NCI-H524 treated with DMSO at 0.1 percent for 48 hours (cell line): ENCODE data around the gene RTP1.
A peak's percentile ranks its signal among the peaks of the same experiment; 100 is the strongest.
"Not testable (repeated sequence)": the region's sequence is repeated elsewhere in the genome, so short reads cannot be mapped to it uniquely, and the experiment has no call there.

Source experiments
- DNase-seq: peaks from one replicate; lab custom pipeline; 2025; lab: John Stamatoyannopoulos, UW

The RTP1 gene, protein sequence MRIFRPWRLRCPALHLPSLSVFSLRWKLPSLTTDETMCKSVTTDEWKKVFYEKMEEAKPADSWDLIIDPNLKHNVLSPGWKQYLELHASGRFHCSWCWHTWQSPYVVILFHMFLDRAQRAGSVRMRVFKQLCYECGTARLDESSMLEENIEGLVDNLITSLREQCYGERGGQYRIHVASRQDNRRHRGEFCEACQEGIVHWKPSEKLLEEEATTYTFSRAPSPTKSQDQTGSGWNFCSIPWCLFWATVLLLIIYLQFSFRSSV

DNA sequence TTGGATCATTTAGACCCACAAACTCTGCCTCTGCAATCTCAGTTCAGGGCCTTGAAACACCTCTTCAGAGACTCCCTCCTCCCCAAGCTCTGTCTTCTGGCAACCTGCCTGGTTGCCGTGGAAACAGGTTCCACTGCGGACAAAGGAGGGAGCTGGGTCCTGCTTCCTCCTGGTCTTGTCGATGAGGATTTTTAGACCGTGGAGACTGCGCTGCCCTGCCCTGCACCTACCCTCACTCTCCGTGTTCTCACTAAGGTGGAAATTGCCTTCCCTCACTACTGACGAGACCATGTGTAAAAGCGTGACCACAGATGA, at the start of gene RTP1:
TSS of gene RTP1 (plus strand) at position 152 of the 315 bp plus-strand sequence. CDS start at position 182, 30 bp downstream.
- DNase-seq = no peak

DNA sequence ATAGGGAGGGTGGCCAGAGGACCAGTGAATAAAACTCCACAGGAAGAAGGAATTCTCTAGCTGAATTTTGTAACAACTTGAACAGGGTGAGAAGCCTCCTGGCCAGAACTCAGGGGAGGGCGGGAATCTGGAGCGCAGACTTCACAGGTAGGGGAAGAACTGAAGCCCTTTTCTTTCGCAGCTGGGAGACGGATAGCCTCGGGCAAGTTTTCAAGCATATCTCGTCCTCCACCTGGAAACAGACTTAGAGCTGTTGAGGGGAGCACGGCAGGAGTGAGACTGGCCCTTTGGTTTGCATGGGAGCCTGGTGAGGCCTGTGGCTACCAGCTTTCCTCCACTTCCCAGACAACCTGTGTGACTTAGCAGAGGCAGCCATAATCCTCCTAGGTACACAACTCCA, 47.1 kb upstream of the RTP1 start:
- no peak for DNase-seq

DNA sequence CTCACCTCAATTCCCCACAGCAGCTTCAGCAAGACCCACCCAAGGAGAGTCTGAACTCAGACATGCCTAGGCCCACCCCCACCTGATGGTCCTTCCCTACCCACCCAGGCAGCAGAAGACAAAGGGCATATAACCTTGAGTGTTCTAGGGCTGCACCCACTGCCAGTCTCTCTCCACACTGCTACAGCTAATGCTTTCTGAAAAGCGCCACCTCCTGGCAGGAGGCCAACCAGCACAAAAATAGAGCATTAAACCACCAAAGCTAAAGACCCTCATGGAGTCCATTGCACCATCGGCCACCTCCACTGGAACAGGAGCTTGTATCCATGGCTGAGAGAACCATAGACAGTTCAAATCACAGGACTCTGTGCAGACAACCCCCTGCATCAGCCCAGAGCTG, 46.7 kb upstream of the RTP1 start:
- no peak for DNase-seq

DNA sequence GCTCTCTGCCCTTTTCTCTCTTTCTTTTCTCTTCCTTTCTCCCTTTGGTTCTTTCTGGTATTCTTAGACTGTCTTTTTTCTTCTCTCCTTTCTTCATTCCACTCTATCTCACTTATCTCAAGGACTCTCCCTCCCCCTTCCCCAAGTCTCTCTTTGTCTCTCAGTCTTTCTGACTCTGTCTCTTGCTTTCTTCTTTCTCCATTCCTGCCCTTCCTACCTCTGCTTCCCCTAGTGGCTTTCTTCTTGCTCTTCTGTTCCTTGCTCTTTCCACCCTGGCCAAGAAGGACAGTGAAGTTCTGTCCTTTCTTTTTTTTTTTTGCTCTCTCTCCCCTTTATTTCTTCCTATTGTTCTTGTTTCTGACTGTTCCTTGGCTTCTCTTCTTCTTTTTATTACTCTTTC, 35.7 kb upstream of the RTP1 start:
- DNase-seq = no peak

DNA sequence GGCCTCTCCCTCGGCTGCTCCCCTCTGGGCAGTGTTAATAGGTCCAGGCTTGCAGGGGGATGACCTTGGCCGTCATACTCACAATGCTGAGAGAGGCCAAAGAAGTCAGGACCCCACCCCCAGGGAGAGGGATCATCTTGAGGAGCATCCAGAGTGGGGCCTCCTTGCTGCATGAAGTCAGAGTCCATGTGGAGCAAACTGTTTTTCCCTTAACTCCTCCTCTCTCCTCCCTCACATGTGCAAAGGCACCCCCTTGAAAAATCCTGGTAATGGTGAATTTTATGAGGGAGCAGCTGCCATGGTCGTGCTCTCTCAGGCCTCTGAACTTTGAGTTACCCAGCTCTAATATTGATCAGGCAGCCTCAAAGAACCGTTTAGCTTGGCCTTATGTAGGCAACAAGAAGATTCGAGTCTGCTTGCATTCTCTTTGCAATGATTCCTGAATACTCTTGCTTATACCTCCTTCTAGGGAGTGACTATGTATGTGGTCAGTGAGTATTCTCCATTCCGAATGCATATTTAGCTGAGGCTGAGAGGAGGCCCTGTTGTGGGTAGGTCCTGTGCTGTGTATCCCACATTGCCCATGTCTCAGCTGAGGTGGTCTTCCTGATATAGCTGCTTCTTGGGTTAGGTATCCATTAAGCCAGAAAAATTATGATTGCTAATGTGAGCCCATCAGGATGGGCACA, 34.9 kb upstream of the RTP1 start:
- DNase-seq = no peak

DNA sequence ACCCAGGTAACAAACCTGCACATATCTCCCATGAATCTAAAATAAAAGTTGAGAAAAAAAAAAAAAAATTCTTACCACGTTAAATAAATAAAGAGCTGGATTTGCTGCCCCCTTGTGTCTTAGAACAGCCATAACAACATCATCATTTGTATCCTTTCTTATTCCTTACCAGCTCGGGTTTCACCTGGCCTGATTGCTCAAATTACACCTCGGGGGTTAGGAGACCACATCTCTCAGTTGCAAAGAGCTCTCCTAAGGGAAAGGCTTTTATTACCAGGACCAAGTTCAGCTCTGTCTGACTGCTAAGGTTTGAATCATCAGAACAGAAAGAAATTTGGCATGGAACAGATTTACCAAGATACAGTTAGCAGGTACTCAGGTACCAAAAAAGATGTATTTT, 32.1 kb upstream of the RTP1 start:
- peak; percentile 54 for DNase-seq

DNA sequence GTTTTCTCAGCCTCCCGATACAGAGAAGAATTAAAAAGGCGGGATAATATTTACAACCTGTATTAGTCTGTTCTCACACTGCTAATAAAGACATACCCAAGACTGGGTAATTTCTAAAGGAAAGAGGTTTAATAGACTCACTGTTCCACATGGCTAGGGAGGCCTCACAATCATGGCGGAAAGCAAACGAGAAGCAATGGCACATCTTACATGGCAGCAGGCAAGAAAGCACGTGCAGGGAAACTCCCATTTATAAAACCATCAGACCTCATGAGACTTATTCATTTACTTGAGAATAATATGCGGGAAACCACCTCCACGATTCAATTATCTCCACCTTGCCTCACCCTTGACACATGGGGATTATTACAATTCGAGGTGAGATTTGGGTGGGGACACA, 30.5 kb upstream of the RTP1 start:
- no peak for DNase-seq

DNA sequence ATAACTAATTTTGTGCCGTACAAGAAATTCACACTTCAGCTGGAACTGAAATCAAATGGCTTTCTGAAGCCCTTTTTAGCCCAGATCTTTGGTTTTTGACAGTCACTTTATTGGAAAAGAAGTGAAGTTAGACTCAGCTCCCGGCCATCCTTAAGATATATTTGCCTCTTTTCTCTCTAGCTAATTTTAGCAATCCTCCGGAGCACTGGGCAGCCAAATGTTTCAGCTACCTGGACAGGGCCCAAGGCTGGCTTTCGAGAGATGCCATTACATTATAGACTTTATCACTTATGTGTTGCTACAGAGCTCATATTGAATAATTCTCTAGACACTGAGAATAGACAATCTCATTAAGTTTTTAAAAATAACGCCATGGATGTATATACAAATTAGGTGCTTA, 29.5 kb upstream of the RTP1 start:
- DNase-seq = no peak

DNA sequence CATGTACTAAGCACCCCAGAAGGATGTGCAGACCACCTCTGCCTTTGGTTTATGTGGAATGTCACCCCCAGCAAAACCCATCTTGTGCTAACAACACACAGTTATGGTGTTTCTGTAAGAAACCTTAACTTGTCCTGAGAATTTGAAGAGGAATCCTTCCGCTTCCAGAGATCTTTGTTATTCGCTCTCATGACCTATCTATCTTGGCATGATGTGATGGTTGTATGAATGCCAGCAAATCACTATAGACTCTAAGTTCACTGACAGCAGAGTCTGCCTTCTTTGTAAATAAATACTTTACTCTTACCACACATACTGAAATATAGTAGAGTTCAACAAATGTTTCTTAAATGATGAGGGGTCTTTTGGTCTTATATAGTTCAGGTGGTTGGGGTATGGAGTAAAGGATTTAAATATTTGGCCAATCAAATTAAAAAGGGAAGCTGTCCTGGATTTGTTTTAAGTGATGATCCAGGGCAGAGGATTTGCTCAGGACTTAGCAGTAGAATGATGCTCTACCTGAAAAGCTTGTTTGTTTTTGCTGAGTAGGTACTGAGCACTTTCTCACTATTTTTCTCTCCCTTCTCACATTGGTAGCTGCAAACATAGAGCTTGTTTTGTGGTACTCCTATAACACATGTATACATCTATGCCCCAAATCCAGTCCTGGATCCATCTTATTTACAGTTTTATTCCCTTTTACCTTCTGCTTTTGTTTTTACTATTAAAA, 27.9 kb upstream of the RTP1 start:
- DNase-seq = no peak

DNA sequence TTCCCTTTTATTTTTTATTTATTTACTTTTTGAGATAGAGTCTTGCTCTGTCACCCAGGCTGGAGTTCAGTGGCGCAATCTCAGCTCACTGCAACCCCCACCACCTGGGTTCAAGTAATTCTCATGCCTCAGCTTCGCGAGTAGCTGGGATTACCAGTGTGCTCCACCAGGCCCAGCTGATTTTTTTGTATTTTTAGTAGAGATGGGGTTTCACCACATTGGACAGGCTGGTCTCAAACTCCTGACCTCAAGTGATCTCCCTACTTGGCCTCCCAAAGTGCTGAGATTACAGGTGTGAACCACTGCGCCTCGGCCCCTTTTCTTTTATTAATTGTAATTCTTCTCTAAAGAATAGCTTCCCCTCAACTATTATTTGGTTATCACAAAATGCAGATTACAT, 26.4 kb upstream of the RTP1 start:
- not testable (repeated sequence) for DNase-seq

DNA sequence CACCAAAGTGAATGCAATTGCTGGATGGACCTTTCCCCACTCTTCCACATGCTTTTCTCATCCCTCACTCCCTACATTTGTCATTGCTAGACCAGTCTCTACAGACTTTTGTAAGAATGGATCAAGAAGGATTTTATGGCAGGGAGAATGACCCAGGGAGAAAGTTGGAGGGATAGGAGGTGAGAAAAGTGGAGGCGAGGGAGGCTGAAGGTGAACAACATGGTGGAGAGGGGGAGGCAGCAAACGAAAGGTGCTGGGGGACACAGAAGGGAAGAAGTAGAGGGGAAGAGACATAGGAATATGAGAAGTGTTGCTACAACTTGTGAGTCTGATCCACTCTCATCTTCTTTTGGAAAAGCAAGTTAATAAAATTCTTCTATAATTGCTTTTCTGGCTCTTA, 24.4 kb upstream of the RTP1 start:
- DNase-seq = no peak

DNA sequence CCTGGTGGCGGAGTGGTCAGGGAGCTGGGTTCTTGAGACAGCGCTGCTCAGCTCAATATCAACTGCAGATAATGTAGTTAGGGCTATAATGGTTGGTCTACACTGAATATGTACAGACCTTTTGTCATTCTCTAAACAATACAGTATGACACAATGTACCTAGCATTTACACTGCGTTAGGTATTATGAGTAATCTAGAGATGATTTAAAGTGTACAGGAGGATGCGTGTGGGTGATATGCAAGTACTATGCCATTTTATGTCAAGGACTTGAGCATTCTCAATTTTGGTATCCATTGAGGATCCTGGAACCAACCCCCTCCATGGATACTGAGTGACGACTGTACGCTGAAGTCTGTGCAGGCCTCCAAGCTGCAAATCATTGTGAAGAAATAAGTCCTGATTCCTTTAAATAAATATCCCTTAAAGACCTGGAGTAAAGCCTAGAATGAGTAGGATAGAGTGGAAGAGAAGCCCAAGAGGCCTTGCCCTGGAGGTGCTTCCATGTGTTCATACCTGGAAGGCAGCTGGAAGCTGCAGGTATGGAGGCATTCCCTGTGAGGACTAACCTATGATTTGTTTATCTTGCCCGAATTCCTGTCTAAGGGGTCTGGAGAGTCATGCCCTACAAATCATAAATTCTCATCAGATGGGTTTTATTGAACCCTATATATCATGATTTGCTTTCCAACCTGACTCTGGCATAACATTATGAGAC, 15.7 kb upstream of the RTP1 start:
- DNase-seq = no peak

DNA sequence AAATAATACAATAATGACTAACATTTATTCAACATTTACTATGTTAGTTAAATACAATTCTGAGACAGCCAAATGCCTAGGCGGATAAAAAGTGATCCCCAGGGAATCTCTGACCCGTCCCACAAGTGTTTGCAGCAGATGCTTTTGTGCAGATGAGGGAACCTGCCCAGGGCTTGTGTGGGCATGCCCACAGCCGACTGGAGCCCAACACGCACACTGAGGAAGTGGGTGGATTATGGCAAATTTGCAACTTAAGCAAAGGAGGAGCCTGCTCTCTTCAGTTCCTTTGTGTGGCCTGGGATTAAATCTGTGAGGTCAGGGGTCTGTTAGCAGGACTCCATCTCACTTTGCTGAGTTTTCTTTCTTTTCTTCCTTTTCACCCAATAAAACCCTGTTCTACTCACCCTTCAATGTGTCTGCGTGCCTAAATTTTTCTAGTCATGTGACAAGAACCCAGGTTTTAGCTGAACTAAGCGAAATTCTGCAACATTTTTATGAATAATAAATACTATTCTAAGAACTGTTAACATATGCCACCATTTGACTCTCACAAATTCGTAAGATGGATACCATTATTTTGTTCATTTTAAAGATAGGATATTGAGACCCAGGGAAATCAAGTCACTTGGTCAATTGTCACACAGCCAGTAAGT, 13.9 kb upstream of the RTP1 start:
- DNase-seq = peak; percentile 29

DNA sequence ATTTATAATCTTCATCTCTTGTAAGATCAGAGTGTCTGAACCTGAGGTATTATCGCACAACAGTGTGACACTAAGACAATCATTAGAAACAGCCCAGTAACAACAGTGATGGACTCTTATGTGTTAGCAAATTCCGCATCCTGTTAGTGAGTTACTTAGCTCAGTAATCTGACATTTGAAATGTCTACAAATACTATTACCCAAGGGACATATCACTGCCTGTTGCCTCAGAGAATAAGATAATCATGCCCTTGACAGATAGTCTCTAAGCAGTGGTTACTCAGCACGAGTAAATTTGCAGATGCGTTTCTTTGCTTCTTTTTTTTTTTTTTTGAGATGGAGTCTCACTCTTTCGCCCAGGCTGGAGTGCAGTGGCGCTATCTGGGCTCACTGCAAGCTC, 13.4 kb upstream of the RTP1 start:
- DNase-seq = no peak

DNA sequence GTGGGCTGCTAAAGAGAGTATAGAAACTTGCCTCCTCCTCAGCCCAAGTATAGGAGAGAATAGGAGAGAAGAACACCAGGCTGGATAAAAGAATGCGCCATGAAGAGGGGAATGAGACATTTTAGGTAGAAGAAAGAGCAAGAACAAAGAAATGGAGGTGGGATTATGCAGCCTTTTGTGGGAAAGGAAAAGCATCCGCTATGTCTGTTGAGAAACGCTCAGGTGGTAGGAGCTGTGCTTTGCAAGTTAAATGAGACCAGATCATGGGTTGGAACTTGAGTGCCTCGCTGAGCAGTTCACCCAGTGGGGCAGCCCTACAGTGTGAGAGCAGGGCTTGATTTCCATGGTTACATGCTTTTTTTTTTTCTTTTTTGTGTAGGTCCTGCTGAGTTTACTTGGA, 11.5 kb upstream of the RTP1 start:
- no peak for DNase-seq

DNA sequence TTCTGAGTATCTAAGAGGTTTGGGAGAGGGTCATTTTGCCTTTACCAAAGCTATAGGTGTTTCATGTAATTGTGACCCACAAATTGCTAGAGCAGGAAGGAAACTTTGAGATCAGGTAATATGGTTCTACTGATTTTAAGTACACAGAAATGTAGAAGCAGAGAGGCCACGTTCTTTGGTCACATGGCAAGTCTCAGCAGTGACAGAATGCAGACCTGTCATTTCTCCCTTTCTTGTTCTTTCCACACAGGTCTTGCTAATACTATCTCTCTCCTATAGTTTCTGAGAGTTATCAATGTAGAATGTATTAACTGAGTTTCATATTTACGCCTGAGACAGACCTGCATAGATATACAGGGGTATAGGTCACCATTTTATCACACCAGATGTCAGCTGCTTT, 10.9 kb upstream of the RTP1 start:
- no peak for DNase-seq

DNA sequence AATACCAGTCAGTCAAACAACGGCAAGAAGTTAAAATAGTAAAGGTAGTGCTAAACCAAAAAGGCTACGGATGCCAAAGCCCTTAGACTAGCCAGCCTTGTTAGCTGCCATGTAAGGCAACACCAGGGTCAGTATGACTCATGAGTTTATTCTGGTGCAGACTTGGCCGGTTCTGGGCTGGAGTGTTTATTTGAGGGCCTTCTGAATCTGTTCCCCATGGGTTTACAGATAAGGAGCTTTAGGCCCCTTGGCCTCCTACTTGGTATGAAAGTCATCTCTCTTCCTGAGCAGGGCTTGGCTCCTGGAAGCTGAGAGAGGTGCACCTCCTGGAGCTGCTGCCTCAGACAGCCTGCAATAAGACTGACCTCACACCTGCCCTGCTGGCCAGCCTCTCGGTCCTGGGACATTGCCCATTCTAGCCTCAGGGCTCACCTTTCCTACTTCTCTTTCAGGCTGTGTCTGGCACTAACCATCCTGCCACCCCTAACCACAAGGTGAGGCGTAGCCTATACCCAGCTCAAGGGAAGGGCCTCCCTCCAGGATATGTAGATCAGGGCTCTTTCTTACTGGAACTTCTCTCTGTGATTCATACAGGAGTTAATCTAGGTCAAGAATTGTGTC, 10.4 kb upstream of the RTP1 start:
- DNase-seq = no peak

DNA sequence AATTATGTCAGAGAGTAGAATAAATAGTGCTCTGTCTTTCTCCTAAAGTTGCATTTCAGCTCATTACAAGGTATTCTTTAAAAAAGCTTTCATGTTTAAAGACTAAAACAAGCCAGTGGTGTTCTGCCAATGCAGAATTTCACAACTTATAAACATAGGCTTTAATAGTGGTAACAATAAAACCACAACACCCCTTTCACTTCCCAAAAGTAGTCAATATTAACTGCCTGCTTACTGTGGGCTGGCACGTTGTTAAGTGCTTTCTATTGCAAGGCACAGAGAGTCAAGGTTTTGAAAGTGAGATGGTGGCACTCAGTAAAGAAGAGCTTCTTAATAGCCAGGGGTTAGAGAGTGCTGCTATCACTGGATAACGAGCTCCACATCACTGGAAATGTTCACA, 8.4 kb upstream of the RTP1 start:
- DNase-seq = no peak

DNA sequence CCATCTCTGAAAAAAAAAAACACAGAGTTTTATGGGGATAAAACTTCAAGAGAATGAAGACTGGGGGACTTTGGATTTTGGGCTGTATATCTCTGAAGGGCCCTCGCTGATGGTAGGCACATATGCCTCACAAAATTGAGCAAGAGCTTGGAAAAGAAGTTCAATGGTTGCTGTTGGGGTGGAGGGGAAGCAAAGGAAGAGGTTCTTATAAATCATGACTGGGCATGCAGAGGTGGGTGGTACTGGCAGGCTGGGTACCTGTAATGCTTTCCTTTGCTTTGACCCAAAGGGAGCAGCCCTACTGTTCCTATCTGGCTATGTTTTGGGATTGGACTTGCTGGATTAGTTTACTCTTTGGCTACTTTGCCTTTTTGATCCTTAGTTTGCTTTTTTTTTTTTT, 6.0 kb upstream of the RTP1 start:
- no peak for DNase-seq

DNA sequence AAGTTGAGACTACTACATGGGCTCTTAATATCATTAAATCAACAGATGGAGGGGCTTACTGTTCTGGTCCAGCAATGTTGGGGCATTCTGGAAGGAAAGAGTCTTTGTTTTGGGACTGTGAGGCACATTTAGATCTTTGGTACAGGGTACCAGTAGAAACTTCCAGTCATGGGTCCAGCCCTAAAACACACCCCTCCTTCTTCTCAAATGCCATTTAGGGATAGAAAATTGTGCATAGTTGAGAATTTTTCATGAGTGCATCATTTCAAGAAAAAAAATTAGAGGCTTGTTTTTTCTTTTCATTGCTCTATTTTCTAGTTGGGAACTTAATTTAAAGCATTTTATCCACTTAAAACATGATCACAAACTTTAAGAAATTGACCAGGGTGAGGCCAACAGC, 4.1 kb upstream of the RTP1 start:
- no peak for DNase-seq

DNA sequence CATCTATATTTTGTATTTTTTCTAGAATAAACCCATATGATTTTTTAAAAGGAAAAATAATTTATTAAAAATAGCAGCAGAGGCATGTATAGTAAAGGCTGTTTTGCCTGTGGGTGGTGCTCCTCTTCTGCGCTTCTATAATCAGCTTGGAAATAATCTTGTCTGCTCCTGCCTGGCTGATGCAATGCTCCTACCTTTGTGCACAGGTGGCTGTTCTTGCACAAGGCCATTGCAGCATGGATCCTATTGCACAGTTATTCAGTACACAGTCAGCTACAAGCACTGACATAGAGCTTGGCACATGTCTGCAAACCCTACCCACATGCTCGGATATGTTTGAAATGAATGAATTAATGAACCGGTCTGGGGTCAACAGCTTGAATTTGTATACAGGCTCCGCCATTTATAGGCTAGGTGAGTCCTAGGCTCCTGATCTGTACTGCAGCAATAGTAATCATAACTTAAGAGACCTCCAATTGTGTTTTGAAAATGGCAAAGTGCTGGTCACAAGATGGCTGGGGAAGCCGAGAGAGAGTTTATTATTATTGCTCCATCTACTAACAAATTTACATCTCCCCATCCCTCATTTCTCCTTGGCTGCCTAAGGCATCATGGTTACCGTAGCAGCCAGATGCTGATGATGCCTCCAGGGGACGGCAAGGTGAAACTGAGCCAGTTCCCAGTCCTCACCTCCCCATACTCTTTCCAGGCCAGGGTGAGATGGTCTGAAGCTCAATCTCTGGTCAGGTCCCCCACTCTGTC, 532 bp upstream of the RTP1 start:
- DNase-seq = no peak
